Measurements from ENCODE around the gene ARFGAP1.

The ARFGAP1 gene

GRCh38 chr20:63268671-63269439 lies 3.8 kb upstream of the ARFGAP1 start:
- Histone ChIP-seq H3K36me3 (replicated peaks; ENCODE audit: low read depth, low read length) (no peaks in the 10 kb centered on the region), H3K27me3 (ENCODE audit: low read depth, low read length) (no peaks in the 10 kb centered on the region), H4K20me1 (ENCODE audit: insufficient read depth, low read length) (peaks cover 1% of the 10 kb centered on the region), H3K27ac (ENCODE audit: low read length) (no peak overlapping the region), H3K4me2 (ENCODE audit: low read length) (no peak overlapping the region), H3K79me2 (ENCODE audit: low read length) (peaks cover 13% of the 10 kb centered on the region), H2AFZ (ENCODE audit: low read depth, low read length) (no peak overlapping the region), H3K4me1 (ENCODE audit: low read length) (peaks cover 6% of the 10 kb centered on the region), H3K4me3 (ENCODE audit: low read length) (no peak overlapping the region), H3K9me3 (ENCODE audit: insufficient read depth, low read length) (no peaks in the 10 kb centered on the region), H3K9ac (ENCODE audit: low read length) (no peak overlapping the region)
- no peak for TF ChIP-seq EZH2phosphoT487 (IDR thresholded peaks at IDR 0.05; ENCODE audit: low read depth)
- no peak for TF ChIP-seq CTCF (IDR thresholded peaks at IDR 0.05; ENCODE audit: low read depth, low read length)

GRCh38 chr20:63269724-63270123 lies 2.9 kb upstream of the ARFGAP1 start:
- H3K79me2 ChIP-seq (ENCODE audit: low read length), result peaks cover 21% of the 10 kb centered on the region
- H3K4me3 ChIP-seq (ENCODE audit: low read length), result no peak overlapping the region
- no peak overlapping the region for H3K27ac ChIP-seq (ENCODE audit: low read length)
- no peak overlapping the region for H2AFZ ChIP-seq (ENCODE audit: low read depth, low read length)
- H4K20me1 ChIP-seq (ENCODE audit: insufficient read depth, low read length), result peaks cover 9% of the 10 kb centered on the region
- no peaks in the 10 kb centered on the region for H3K27me3 ChIP-seq (ENCODE audit: low read depth, low read length)
- no peak overlapping the region for H3K9ac ChIP-seq (ENCODE audit: low read length)
- TF ChIP-seq EZH2phosphoT487 (IDR thresholded peaks at IDR 0.05; ENCODE audit: low read depth), result no peak
- TF ChIP-seq CTCF (IDR thresholded peaks at IDR 0.05; ENCODE audit: low read depth, low read length), result no peak
- peaks cover 14% of the 10 kb centered on the region for H3K4me1 ChIP-seq (ENCODE audit: low read length)
- no peaks in the 10 kb centered on the region for H3K36me3 ChIP-seq (replicated peaks; ENCODE audit: low read depth, low read length)
- no peak overlapping the region for H3K4me2 ChIP-seq (ENCODE audit: low read length)
- H3K9me3 ChIP-seq (ENCODE audit: insufficient read depth, low read length), result no peaks in the 10 kb centered on the region

GRCh38 chr20:63270606-63271325 lies 1.8 kb upstream of the ARFGAP1 start:
- peaks cover under 1% of the 10 kb centered on the region for H3K36me3 ChIP-seq (replicated peaks; ENCODE audit: low read depth, low read length)
- H3K79me2 ChIP-seq (ENCODE audit: low read length), result peaks cover 32% of the 10 kb centered on the region
- no peak overlapping the region for H2AFZ ChIP-seq (ENCODE audit: low read depth, low read length)
- H3K27me3 ChIP-seq (ENCODE audit: low read depth, low read length), result no peaks in the 10 kb centered on the region
- no peak overlapping the region for H3K27ac ChIP-seq (ENCODE audit: low read length)
- H3K4me3 ChIP-seq (ENCODE audit: low read length), result no peak overlapping the region
- TF ChIP-seq EZH2phosphoT487 (IDR thresholded peaks at IDR 0.05; ENCODE audit: low read depth) (no peak), CTCF (IDR thresholded peaks at IDR 0.05; ENCODE audit: low read depth, low read length) (no peak)
- no peaks in the 10 kb centered on the region for H3K9me3 ChIP-seq (ENCODE audit: insufficient read depth, low read length)
- H3K4me1 ChIP-seq (ENCODE audit: low read length), result peaks cover 14% of the 10 kb centered on the region
- no peak overlapping the region for H3K4me2 ChIP-seq (ENCODE audit: low read length)
- no peak overlapping the region for H3K9ac ChIP-seq (ENCODE audit: low read length)
- H4K20me1 ChIP-seq (ENCODE audit: insufficient read depth, low read length), result peaks cover 18% of the 10 kb centered on the region

- Histone ChIP-seq H3K79me2 (ENCODE audit: low read length) (peaks cover 51% of the 10 kb centered on the region), H3K27me3 (ENCODE audit: low read depth, low read length) (no peaks in the 10 kb centered on the region), H3K9me3 (ENCODE audit: insufficient read depth, low read length) (no peaks in the 10 kb centered on the region), H3K4me3 (ENCODE audit: low read length) (peak overlapping the region; percentile 97), H3K4me1 (ENCODE audit: low read length) (peaks cover 14% of the 10 kb centered on the region), H3K27ac (ENCODE audit: low read length) (peak overlapping the region; percentile 22), H4K20me1 (ENCODE audit: insufficient read depth, low read length) (peaks cover 30% of the 10 kb centered on the region), H2AFZ (ENCODE audit: low read depth, low read length) (no peak overlapping the region), H3K9ac (ENCODE audit: low read length) (peak overlapping the region; percentile 92), H3K4me2 (ENCODE audit: low read length) (peak overlapping the region; percentile 95), H3K36me3 (replicated peaks; ENCODE audit: low read depth, low read length) (peaks cover 18% of the 10 kb centered on the region)
- TF ChIP-seq EZH2phosphoT487 (IDR thresholded peaks at IDR 0.05; ENCODE audit: low read depth), result no peak
- no peak for TF ChIP-seq CTCF (IDR thresholded peaks at IDR 0.05; ENCODE audit: low read depth, low read length)
Observed at GRCh38 chr20:63273059-63273579, 506 bp downstream of the ARFGAP1 start.
